ENCODE results near the gene BTBD2. TPM values are rescaled to one million over a fixed set of nuclear protein-coding genes. Genes with fewer than 3 reads are reported as not detected.
A peak's percentile ranks its signal among the peaks of the same experiment; 100 is the strongest.

BTBD2 gene
- total RNA-seq, 1 donor from 2014 or later = 81.5 TPM

DNA sequence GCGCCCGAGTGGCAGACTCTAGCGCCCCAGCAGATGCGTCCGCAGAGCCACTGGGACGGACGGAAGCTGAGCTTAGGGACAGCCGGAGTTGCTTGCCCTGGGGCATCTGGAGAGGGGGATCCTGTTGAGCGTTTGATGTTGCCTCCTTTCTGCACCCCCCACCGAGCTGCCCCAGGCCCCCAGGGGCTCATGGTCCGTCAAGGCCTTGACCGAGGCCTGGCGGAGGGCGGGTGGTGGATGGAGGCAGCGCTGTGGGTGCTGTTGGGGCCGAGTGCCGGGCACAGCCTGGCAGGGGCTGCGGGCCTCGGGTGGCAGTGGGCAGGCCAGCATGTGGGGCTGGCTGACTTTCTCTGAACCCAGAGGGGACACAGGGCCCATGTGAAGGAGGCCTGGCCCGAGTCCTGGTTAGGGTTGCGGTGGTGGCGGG lies 71.8 kb downstream of the BTBD2 start:
- H3K4me1 ChIP-seq = peaks cover 63% of the 10 kb centered on the region
- no peaks in the 10 kb centered on the region for H3K9me3 ChIP-seq
- DNase-seq (ENCODE audit: extremely low spot score in 2 of 2) = no peak
- H3K27ac ChIP-seq = no peak overlapping the region
- intact Hi-C loops (cut with DNase I) = no loop called here
- TF ChIP-seq POLR2A (IDR thresholded peaks at IDR 0.05) (no peak), POLR2AphosphoS5 (IDR thresholded peaks at IDR 0.05; ENCODE audit: insufficient read depth in 1 of 2, low read depth in 1 of 2) (no peak)
- TF ChIP-seq, protein P1, sequence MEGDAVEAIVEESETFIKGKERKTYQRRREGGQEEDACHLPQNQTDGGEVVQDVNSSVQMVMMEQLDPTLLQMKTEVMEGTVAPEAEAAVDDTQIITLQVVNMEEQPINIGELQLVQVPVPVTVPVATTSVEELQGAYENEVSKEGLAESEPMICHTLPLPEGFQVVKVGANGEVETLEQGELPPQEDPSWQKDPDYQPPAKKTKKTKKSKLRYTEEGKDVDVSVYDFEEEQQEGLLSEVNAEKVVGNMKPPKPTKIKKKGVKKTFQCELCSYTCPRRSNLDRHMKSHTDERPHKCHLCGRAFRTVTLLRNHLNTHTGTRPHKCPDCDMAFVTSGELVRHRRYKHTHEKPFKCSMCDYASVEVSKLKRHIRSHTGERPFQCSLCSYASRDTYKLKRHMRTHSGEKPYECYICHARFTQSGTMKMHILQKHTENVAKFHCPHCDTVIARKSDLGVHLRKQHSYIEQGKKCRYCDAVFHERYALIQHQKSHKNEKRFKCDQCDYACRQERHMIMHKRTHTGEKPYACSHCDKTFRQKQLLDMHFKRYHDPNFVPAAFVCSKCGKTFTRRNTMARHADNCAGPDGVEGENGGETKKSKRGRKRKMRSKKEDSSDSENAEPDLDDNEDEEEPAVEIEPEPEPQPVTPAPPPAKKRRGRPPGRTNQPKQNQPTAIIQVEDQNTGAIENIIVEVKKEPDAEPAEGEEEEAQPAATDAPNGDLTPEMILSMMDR (IDR thresholded peaks at IDR 0.05) = no peak
- H3K27me3 ChIP-seq = no peaks in the 10 kb centered on the region
- H3K36me3 ChIP-seq = no peaks in the 10 kb centered on the region
- H3K4me3 ChIP-seq = no peak overlapping the region

- TF ChIP-seq POLR2AphosphoS5 (IDR thresholded peaks at IDR 0.05; ENCODE audit: insufficient read depth in 1 of 2, low read depth in 1 of 2) (no peak), POLR2A (IDR thresholded peaks at IDR 0.05) (no peak)
- TF ChIP-seq, protein P1 (IDR thresholded peaks at IDR 0.05) = no peak
- no peak for DNase-seq (ENCODE audit: extremely low spot score in 2 of 2)
- peak overlapping the region; percentile 55 to 79 for H3K4me3 ChIP-seq
- no peaks in the 10 kb centered on the region for H3K36me3 ChIP-seq
- no peaks in the 10 kb centered on the region for H3K27me3 ChIP-seq
- intact Hi-C loops (cut with DNase I) = no loop called here
- peaks cover 63% of the 10 kb centered on the region for H3K4me1 ChIP-seq
- no peaks in the 10 kb centered on the region for H3K9me3 ChIP-seq
- H3K27ac ChIP-seq = peak overlapping the region; percentile 91
Observed at GRCh38 chr19:1942934-1943555, 72.5 kb downstream of the BTBD2 start.

DNA sequence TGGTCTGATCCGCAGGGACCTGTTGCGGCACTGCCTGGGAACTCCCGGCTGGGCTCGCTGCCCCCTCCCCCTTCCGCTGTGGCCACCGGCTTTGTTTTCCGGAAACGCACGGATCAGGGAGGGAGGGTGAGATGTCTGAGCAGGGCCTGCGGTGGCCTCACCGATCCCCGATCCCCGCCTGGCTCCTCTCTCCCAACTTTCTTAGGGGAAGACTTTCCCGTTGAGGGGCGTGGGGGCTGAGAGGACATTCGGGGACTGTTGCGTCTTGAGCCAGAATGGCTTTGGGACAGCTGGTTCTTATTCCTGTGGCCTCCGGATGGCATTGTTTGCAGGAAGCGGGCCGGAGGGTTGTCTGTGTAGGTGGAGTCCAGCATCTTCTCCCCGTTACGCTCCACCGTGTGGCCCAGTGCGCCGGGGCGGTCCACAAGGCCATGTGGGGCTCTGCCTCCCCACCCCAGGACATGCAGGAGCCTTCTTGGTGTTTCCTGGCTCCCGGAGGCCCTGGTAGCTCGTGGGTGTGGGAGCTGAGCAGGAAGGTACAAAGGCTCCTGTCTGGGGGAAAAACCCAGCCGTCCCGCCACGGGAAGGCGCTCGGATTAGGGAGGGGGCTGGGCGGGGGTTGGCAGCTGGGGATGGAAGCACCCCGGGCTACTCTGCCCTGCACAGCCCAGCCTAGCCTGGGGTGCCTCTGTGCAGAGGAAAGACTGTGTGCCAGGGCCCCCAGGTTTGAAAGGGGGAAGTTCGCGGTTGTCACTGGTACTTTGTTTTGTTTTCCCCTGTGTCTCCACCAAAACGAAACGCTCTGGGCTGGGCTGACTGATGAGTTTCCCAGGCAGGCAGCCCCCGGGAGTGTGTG lies 73.2 kb downstream of the BTBD2 start:
- H3K27ac ChIP-seq = peak overlapping the region; percentile 91
- DNase-seq (ENCODE audit: extremely low spot score in 2 of 2) = peak in 1 of 2 donors; percentile 90
- H3K9me3 ChIP-seq = no peaks in the 10 kb centered on the region
- intact Hi-C loops (cut with DNase I) = no loop called here
- H3K4me1 ChIP-seq = peaks cover 58% of the 10 kb centered on the region
- H3K27me3 ChIP-seq = no peaks in the 10 kb centered on the region
- peak overlapping the region; percentile 55 to 79 for H3K4me3 ChIP-seq
- H3K36me3 ChIP-seq = no peaks in the 10 kb centered on the region
- TF ChIP-seq POLR2A (IDR thresholded peaks at IDR 0.05) (peak in 1 of 2 donors; percentile 21), POLR2AphosphoS5 (IDR thresholded peaks at IDR 0.05; ENCODE audit: insufficient read depth in 1 of 2, low read depth in 1 of 2) (peak; percentile 32 to 69)
- TF ChIP-seq, protein P1 (IDR thresholded peaks at IDR 0.05) = no peak

- intact Hi-C loops (cut with DNase I) = no loop called here
- Histone ChIP-seq H3K27me3 (no peaks in the 10 kb centered on the region), H3K4me1 (peaks cover 56% of the 10 kb centered on the region), H3K4me3 (peak within 1 kb of the TSS; percentile 55 to 79), H3K9me3 (no peaks in the 10 kb centered on the region), H3K36me3 (no peaks in the 10 kb centered on the region), H3K27ac (peak within 1 kb of the TSS; percentile 91)
- no peak for DNase-seq (ENCODE audit: extremely low spot score in 2 of 2)
- TF ChIP-seq, protein P1 (IDR thresholded peaks at IDR 0.05) = no peak
- TF ChIP-seq POLR2AphosphoS5 (IDR thresholded peaks at IDR 0.05; ENCODE audit: insufficient read depth in 1 of 2, low read depth in 1 of 2) = no peak
- TF ChIP-seq POLR2A (IDR thresholded peaks at IDR 0.05) = peak in 1 of 2 donors; percentile 44
Observed at GRCh38 chr19:1941146-1942077, 74.1 kb downstream of the BTBD2 start, which contains the start of gene CSNK1G2. Gene CSNK1G2, plus strand, starts transcription at chr19:1941172. Its CDS starts 28,601 bp downstream, at chr19:1969773.

Data from vagina (tissue), 2 donors.